GM21390 (cell line): ENCODE data around the gene NUP58.

Experiments used
- ATAC-seq: cut with Tn5 transposase; IDR thresholded peaks from one replicate; pipeline ENCODE4 v1.9.1; 2021; ENCODE audit not compliant: unreplicated experiment

Gene NUP58, protein sequence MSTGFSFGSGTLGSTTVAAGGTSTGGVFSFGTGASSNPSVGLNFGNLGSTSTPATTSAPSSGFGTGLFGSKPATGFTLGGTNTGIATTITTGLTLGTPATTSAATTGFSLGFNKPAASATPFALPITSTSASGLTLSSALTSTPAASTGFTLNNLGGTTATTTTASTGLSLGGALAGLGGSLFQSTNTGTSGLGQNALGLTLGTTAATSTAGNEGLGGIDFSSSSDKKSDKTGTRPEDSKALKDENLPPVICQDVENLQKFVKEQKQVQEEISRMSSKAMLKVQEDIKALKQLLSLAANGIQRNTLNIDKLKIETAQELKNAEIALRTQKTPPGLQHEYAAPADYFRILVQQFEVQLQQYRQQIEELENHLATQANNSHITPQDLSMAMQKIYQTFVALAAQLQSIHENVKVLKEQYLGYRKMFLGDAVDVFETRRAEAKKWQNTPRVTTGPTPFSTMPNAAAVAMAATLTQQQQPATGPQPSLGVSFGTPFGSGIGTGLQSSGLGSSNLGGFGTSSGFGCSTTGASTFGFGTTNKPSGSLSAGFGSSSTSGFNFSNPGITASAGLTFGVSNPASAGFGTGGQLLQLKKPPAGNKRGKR

DNA sequence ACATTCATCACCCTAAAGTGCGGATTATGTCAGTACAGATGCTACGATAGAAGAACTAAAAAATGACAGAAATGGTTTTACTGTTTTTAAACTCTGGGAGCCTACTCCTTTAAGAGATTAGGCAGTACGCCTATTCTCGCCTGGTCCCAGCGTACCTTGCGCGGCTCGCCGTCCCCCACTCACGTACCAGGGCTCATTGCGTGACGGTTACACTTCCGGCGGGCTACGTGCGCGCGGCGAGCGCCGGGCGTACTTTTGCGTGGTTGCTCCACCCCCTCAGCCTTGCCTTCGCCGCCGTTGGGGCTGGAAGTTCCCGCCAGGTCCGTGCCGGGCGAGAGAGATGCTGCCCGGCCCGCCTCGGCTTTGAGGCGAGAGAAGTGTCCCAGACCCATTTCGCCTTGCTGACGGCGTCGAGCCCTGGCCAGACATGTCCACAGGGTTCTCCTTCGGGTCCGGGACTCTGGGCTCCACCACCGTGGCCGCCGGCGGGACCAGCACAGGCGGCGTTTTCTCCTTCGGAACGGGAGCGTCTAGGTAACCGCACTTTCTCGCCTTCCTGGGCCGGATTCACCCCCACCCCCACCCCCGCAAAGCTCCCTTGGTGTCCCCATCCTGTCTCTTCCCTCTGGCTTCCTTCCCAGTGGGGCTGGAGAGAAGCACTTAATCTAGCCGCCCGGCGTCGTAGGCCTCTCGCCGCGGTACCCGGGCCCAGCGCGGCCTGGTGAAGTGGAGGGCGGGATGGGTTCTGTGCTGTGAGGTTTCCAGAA is at the start of gene NUP58:
NUP58 (plus strand) TSS at position 279 of the 767 bp plus-strand sequence; CDS start at position 428, 149 bp downstream.
- ATAC-seq = peak; percentile 98

DNA sequence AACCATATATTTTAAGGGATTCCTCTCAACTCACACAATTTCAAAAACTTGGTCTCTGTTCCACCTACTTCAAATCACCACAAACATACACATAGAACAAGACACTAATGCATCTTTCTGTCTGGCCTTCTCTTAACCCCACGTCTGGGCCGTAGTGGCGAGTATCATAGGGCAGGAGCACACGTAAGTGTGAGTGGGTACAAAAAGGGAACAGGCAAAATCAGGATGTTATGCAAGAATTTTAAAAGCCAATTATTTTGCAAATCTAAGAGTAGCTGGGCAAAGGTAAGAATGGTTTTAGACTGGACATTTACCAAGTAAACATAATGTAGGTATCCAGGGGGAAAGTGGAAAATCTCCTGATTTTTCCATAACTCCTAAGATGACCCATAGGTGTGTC is 49.2 kb upstream of the NUP58 start:
- no peak for ATAC-seq

DNA sequence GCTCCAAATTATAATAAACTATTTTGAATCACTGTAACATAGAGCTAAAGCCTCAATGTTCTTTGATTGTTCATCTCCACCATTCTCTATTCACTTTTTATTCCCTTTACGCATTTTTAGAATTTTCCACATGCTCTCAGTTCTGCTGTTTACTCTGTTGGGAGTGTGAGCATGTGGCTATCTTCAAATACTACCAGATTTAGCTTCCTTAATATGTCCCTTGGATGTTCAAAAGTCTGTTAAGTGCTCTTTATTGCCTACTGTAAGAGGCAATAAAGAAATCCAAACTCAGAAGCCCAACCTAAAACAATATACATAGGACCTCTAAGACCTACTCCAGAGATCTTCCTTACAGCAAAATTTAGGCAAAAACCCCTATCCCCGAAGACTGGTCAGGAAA is 48.7 kb upstream of the NUP58 start:
- no peak for ATAC-seq

DNA sequence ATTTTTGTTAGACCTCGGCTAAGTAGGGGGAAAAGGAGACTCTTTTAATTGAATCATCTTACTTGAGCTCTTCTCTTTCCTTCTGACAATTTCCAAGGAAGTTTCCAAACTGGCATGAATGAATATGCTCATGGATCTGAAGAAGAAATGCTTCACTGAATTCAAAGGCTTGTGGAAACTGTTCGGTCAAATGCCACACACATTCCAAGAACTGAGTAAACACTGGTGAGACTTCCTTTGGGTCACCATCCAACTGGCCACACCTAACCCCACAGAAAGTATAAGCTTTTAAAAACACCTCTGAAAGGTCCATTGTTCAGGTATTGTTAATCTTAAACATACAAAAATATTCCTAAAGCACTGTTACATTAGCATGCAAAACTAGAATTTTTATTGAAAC is 47.7 kb upstream of the NUP58 start:
- ATAC-seq = no peak

DNA sequence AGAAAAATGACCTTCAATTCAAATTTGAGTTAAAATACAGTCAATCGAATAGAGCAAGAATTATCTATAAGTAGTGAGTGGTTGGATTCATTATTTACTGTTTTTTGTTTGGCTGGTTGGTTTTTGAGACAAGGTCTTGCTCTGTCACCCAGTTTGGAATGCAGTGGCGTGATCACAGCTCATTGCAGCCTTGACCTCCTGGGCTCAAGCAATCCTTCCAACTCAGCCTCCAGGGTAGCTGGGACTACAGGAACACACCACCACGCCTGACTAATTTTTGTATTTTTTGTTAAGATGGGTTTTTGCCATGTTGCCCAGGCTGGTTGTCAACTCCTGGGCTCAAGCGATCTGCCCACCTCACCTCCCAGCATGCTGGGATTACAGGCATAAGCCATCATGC is 39.2 kb upstream of the NUP58 start:
- ATAC-seq = no peak

DNA sequence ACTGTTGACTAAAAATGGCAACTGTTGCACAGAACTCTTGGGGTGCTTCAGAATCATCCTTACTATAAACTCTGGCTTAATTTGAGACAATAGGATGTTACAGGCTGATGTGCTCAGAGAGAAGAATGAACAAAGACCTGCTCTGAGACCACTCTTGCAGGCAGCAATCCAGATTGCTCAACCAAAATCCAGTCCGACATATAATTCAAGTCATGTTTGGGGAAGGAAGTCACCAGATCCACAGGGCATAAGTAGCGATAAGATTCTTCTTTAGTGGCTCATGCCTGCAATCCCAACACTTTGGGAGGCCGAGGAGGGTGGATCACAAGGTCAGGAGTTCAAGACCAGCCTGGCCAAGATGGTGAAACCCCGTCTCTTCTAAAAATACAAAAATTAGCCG is 34.7 kb upstream of the NUP58 start:
- no peak for ATAC-seq

DNA sequence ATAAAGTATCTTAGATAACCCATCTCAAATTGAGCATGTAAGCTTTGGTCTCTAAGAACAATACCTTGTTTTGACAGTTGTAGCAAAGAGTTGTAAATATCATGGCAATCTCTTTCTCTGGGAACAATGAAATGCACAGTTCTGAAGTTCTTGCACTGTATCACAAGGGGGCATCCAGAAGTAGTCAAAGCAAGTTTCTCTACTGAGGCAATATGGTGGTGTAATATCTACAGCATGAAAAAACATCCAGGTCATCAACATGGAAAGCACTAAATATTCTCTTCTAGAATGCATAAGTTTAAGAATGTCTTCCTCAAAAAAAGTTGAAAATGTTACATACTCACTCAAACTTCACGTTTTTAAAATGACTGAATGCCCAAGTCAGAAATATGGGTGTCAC is 33.7 kb upstream of the NUP58 start:
- no peak for ATAC-seq

DNA sequence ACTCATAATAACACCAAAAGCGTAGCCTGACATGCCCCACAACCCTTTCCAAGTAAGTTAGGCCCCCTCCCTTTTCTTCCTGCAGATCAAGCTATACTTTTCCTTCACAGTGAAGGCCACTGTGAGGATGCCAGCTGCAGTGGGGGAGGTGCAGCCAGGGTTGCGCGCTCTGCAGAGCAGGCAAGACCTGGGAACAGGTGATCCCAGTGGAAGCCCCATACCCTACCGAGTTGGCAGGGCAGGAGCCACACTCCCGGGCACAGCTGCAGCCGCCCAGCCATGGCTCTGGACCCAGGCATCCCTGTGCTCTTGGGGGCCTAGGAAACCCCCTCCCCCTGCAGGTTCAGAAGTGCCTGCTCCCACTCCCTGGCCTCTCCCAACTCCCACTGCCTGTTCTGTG is 32.9 kb upstream of the NUP58 start:
- no peak for ATAC-seq

DNA sequence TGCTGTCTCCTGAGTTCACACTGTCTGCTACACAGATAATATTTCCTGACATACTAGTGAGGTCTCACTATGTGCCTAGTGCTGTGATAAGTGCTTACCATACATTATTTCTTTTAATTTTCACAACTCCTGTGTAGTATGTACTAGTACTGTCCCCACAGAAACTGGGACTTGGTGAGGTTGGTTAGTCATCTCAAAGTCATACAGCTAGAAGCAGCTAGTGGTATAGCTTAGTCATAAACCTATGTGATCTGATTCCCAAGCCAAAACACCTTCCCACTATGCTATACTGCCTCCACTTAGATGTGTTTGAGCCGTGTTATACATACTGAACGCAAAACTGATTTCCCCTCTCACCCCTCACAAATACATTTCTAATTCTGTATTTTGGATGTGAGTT is 24.7 kb upstream of the NUP58 start:
- ATAC-seq = no peak

DNA sequence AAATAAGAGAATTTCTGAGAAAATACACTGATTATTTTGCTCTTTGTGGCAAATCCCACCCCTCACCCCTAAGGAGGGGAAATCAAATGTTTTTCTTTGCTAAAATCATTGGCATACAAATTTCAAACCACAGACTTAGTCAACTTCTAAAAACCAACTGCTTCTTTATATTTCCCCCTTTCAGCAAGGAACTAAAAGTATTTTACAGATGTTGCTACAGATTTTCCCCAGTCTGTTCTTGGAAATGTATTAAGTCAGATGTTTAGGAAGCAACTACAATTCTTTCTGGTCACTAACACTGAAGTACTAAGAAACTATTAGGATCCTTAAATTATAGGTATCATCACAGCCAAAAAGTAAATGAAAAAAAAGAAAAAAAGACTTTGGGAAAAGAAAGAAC is 21.0 kb upstream of the NUP58 start:
- ATAC-seq = no peak

DNA sequence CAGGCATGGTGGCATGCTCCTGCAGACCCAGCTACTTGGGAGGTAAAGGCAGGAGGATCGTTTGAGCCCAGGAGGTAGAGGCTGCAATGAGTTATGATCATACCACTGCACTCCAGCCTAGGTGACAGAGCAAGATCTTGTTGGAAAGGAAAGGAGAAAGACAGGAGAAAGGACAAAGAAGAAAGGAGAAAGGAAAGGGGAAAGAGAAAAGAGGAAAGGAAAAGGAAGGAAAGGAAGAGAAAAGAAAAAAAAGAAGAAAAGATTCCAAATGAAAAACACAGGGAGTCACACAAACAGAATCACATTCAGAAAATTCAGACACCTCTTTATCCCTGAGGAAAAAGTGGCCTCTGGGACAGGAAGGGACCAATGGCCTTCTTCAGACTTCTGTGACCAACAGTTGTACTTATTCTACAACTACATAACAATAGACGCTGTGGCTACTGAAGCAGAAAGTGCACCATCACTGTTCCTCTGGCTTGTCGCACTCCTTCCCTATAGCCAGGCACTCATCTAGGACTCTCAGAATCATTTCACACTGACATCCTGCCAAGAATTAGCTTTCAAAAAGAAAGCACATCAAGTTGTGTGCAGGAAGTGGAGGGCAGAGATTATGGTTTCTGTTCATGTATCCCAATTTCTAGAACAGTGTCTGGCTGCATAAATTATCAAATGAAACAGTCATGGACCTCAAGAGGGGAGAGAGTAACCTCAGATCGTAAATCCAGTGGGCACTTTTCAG is 20.1 kb upstream of the NUP58 start:
- ATAC-seq = peak; percentile 73

DNA sequence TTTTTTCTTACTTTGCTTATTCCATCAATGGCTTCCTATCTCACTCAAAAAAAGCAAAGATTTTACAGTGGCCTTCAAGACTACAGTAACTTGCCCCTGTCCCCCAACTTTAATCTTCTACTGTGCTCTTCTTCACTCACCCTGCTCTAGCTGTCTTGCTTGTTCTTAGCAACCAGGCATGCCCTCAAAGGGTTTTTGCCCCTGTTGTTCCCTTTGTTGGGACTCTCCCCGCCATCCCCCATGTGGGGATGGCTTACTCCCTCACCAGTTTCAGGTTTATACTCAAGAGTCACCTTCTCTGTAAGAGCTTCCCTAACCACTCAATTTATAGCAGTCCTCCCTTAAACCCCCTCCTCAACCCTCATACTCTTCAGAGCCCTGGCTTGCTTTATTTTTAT is 19.5 kb upstream of the NUP58 start:
- peak; percentile 27 for ATAC-seq

DNA sequence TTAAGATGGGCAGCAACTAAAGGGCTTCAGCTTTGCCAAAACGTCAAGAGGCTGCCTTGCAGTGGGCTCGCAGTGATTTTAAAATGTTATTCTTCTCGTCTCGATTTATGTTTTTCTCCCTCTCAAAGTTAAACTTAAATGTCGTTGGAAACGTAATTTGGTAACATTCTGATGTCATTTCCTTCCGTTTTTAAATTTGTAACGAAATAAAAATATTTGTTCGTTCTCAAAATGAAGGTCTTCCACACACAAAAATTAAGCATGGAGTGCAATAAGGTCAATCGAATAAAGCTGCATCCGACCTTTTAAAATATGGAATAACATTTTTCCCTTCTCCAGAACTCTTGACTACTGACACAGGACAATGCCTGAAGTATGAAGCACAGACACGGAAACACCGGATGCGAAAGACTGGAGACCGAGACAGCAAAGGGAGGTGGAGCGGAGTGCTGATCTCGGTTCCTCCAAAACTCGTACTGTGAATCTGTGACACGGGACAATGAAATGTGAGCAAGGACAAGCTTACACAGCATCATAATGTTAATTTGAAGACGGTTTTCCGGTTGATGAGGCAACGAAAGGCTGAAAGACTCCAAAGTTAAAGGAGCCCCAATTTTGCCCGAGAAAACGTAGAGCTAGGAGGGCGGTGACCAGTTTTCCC is 15.0 kb upstream of the NUP58 start:
- ATAC-seq = peak; percentile 25

DNA sequence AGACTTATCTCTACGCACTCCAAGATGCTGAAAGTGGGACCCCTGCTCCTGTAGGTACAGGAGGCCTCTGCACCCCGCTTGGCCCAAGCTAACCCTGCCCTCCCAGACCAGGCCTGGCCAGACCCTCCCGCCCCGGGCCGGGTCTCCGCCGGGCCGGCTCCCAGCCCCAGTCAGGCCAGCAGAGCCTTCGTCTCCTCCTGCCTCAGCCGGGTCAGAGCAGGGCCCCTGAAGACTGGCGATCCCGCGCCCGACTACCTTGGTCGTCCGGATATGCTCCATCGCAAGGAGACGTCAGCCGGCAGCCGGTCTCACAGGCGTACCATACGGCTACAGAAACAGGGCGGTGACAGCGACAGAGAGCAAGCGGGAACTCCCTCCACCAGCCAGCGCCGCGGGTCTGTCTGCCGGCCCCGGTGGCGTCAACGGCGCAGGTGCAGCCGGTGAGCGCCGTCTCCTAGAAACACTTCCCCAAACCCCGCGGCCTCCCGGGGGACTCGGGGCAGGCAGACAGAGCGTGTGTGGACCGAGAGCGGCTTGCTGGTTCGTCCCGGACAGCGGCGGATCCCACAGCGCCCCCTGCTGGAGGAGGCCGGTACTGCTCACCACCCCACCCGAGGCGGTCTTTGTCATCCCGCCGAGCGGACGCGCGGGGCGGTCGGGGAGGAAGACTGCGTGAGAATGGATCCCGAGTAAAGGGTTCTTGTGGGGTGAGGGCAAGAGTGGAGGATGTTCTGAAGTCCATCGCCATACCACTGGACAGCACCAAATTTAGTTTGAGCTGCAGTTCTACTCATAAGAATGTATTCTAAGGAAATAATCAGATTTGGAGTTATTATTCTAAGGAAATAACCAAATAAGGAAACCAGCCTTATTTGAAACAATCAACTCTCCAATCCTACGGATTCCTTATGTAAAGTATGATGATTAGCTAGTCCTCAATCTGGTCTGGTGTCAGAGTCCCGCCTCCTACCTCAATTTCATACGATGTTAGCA is 14.2 kb upstream of the NUP58 start, which contains the start of gene MTMR6:
MTMR6 (minus strand) TSS at position 520 of the 993 bp plus-strand sequence; CDS start at position 279, 241 bp downstream.
- peak; percentile 96 for ATAC-seq

DNA sequence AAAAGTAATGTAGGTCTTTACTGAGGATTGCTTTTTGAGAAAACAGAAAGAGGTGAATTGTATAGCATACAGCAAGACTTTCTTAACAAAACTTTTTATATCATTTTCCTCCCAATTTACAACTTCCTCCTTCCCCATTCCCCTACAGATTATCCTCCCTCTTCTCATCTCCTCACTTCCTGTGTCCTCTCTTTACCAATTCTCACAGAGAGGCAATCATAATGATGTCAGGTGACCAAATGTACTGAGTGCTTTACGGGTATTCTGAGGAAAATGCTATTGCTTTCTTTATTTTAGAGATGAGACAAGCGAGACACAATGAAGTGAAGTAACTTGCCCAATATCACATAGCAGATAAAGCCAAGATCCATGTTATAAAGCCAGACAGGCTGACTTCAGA is 12.5 kb upstream of the NUP58 start:
- ATAC-seq = no peak

DNA sequence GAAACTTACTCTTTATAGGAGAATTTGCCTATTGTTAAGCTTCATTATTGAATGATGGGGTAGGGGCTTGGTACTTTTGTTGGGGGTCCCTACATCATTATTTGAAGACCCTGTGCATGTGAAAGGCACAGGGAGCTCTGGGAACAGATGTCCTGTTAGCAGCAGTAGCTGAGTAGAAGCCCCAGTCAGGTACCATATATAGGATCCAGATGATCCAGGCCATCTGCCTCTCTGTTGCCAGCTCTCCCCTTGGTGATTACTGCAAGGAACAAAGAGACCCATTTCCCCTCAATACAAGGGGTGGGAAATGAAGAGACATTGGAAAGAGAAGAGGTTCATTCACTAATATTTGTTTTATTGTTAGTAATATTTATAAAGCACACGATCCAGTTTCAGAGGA is 9.7 kb upstream of the NUP58 start:
- no peak for ATAC-seq

DNA sequence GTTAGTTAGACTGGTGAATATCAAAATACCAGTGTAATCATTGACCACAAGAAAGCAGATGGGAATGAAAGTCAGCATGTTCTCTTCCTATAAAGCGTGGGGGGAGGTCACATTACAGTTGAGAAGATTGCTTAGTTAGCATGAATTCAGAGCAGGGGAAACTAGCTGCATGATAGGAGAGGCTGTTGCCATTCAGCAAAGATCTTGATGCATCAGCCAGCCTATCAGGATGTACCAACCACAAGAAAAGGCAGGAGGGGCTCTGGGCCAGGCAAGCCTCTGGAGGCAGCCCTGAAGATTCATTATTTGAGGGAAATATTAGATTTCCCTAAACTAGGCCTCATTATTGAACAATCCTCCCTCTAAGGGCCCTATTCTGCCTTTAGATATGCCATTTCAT is 9.1 kb upstream of the NUP58 start:
- no peak for ATAC-seq

DNA sequence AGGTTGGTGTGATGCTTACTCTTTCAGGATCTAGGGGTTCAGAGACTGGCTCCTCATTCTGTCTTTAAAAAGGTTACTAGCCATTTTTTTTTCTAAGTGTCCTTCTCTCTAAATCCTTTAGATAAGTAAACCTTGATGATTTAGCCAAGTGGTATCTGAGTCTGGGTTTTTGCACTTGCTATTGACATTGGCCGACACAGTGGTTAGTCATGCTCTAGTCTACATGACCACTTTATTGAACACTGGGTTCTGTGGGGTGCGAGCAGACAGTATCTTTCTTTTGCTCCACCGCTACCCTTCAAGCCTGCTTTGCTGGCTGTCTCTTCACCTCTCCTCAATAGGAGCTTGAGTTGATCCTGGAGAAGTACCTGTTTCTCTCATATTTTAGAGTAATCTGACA is 6.2 kb upstream of the NUP58 start:
- ATAC-seq = no peak

DNA sequence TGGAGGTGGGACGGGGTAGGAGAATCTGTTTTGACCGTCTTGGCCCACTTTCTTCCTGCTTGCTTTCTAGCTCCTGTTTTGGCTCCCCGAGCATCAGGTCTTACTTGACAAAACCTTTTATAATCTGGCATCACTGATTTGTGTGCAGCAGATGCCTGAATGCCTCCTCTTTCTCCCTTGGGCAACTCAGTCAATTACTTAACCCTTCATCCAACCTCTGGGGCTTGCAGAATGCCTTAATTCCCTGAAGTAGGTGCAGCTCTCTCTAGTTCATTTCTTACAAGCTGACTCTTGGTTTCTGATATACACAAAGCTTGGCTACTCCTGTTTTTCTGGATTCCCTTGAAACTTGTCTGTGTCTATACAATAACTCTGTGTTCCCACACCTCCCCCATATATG is 5.7 kb upstream of the NUP58 start:
- ATAC-seq = no peak
